ENCODE results near the gene INIP. TPM values are rescaled to one million over a fixed set of nuclear protein-coding genes. Genes with fewer than 3 reads are reported as not detected.

The INIP gene
- total RNA-seq, 2 experiments from 2014 or later = 23.2 to 34.4 TPM

DNA sequence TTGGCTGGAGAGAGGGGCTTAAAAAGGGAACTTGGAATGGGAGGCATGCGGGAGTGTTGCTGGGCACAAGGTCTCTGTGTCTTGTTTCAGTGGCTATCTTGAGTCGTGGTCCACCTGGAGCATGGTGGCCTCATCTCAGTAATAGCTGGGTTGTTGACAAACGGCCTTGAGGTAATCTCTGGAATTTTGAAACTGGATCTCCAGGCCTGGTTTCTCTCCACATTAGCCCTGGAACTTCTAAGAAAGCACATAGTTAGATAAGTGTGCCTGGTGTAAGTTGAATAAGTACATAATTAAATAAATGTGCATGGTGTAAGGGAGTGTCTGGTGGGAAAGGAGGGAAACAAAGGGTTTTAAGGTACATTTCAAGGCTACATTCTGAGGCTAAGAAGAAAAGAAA, 62.2 kb downstream of the INIP start:
- no peak for DNase-seq (ENCODE audit: low spot score)
- Histone ChIP-seq H3K4me3 (ENCODE audit: low read depth, low read length, poor library complexity, severe bottlenecking) (no peak overlapping the region), H3K9me3 (ENCODE audit: low read length) (no peaks in the 10 kb centered on the region), H3K4me2 (ENCODE audit: low read length) (no peak overlapping the region), H4K20me1 (ENCODE audit: insufficient read depth, low read length) (no peaks in the 10 kb centered on the region), H3K4me1 (ENCODE audit: insufficient read depth, low read length, poor library complexity, severe bottlenecking) (no peaks in the 10 kb centered on the region), H3K36me3 (ENCODE audit: insufficient read depth, low read length) (no peaks in the 10 kb centered on the region), H3K79me2 (ENCODE audit: insufficient read depth, low read depth, low read length) (no peaks in the 10 kb centered on the region), H2AFZ (ENCODE audit: low read length) (no peak overlapping the region), H3K27ac (ENCODE audit: low read depth, low read length, poor library complexity, severe bottlenecking) (no peak overlapping the region), H3K9me2 (ENCODE audit: insufficient read depth, low read length) (no peaks in the 10 kb centered on the region)
- CTCF ChIA-PET (ENCODE audit: unreplicated experiment) = no interaction called here
- POLR2A ChIA-PET = no interaction called here
- TF ChIP-seq CTCF (conservative IDR thresholded peaks at IDR 0.05; ENCODE audit: low read length) (no peak), EZH2phosphoT487 (IDR thresholded peaks at IDR 0.05; ENCODE audit: borderline replicate concordance, low read depth, low read length) (no peak)
- intact Hi-C loops (cut with micrococcal nuclease; ENCODE audit: unreplicated experiment) = no loop called here
- BruUV-seq (replicated peaks) = no TSS peak

DNA sequence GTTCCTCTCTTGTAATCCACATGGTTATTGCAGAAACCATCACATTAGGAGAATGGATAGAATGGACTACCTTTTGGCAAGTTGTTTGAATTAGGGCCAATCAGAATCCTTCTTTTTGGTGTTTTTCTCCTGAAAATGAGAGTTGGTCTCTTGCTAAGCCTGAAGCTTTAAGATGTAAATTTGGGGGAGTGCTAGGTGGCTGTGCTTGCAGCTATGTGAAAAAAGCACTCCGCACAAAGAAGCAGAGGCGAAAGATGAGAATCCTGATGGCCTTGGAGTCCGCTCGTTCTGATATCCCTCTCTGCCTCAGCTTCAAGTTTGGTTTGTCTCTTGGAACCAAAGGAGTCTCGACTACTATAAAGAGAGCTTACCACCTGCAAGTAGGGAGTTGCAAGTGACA, 63.6 kb downstream of the INIP start:
- no peaks in the 10 kb centered on the region for H4K20me1 ChIP-seq (ENCODE audit: insufficient read depth, low read length)
- CTCF ChIA-PET (ENCODE audit: unreplicated experiment) = no interaction called here
- no peak overlapping the region for H3K4me2 ChIP-seq (ENCODE audit: low read length)
- no peaks in the 10 kb centered on the region for H3K36me3 ChIP-seq (ENCODE audit: insufficient read depth, low read length)
- no peaks in the 10 kb centered on the region for H3K9me3 ChIP-seq (ENCODE audit: low read length)
- TF ChIP-seq EZH2phosphoT487 (IDR thresholded peaks at IDR 0.05; ENCODE audit: borderline replicate concordance, low read depth, low read length) = no peak
- no peak for TF ChIP-seq CTCF (conservative IDR thresholded peaks at IDR 0.05; ENCODE audit: low read length)
- no peaks in the 10 kb centered on the region for H3K9me2 ChIP-seq (ENCODE audit: insufficient read depth, low read length)
- DNase-seq (ENCODE audit: low spot score) = no peak
- POLR2A ChIA-PET = interaction anchor here (0.6 to 1.0 kb wide), 5 partner anchors 9 to 608 kb away, joined by 3 to 4 read pairs (median 4); no protein-coding TSS in a partner anchor
- no peaks in the 10 kb centered on the region for H3K79me2 ChIP-seq (ENCODE audit: insufficient read depth, low read depth, low read length)
- BruUV-seq (replicated peaks) = no TSS peak
- H3K27ac ChIP-seq (ENCODE audit: low read depth, low read length, poor library complexity, severe bottlenecking) = no peak overlapping the region
- intact Hi-C loops (cut with micrococcal nuclease; ENCODE audit: unreplicated experiment) = no loop called here
- no peaks in the 10 kb centered on the region for H3K4me1 ChIP-seq (ENCODE audit: insufficient read depth, low read length, poor library complexity, severe bottlenecking)
- H2AFZ ChIP-seq (ENCODE audit: low read length) = no peak overlapping the region
- no peak overlapping the region for H3K4me3 ChIP-seq (ENCODE audit: low read depth, low read length, poor library complexity, severe bottlenecking)

GRCh38 chr9:112648624-112649023, 69.3 kb downstream of the INIP start:
- Histone ChIP-seq H3K4me3 (ENCODE audit: low read depth, low read length, poor library complexity, severe bottlenecking) (no peak overlapping the region), H2AFZ (ENCODE audit: low read length) (no peak overlapping the region), H3K79me2 (ENCODE audit: insufficient read depth, low read depth, low read length) (no peaks in the 10 kb centered on the region), H4K20me1 (ENCODE audit: insufficient read depth, low read length) (no peaks in the 10 kb centered on the region), H3K4me1 (ENCODE audit: insufficient read depth, low read length, poor library complexity, severe bottlenecking) (no peaks in the 10 kb centered on the region), H3K4me2 (ENCODE audit: low read length) (no peak overlapping the region), H3K9me3 (ENCODE audit: low read length) (peaks cover 16% of the 10 kb centered on the region; the same call in 1 of the 2 replicates), H3K27ac (ENCODE audit: low read depth, low read length, poor library complexity, severe bottlenecking) (no peak overlapping the region), H3K9me2 (ENCODE audit: insufficient read depth, low read length) (no peaks in the 10 kb centered on the region), H3K36me3 (ENCODE audit: insufficient read depth, low read length) (no peaks in the 10 kb centered on the region)
- ChIA-PET CTCF (ENCODE audit: unreplicated experiment) (interaction anchor here (1.0 kb wide), 1 partner anchor 254 kb away, joined by 4 read pairs; no protein-coding TSS in a partner anchor), POLR2A (no interaction called here)
- DNase-seq (ENCODE audit: low spot score) = no peak
- TF ChIP-seq CTCF (conservative IDR thresholded peaks at IDR 0.05; ENCODE audit: low read length) (no peak), EZH2phosphoT487 (IDR thresholded peaks at IDR 0.05; ENCODE audit: borderline replicate concordance, low read depth, low read length) (no peak)
- no TSS peak for BruUV-seq (replicated peaks)
- intact Hi-C loops (cut with micrococcal nuclease; ENCODE audit: unreplicated experiment) = no loop called here
